Stimulated activated CD8-positive, alpha-beta memory T cell treated with anti-CD3 and anti-CD28 coated beads, Interleukin-7, amount 100 ng/mL, for 1 hour (primary cell): ENCODE results near the gene CST4.
"Not testable (repeated sequence)": the region's sequence is repeated elsewhere in the genome, so short reads cannot be mapped to it uniquely, and the experiment has no call there.

Source experiments
- DNase-seq, 2 donors: peaks; one replicate each; pipeline ENCODE4 v3.0.0-alpha.2; 2020; ENCODE audit warnings: low read depth in 2 of 2

Gene CST4, protein sequence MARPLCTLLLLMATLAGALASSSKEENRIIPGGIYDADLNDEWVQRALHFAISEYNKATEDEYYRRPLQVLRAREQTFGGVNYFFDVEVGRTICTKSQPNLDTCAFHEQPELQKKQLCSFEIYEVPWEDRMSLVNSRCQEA

DNA sequence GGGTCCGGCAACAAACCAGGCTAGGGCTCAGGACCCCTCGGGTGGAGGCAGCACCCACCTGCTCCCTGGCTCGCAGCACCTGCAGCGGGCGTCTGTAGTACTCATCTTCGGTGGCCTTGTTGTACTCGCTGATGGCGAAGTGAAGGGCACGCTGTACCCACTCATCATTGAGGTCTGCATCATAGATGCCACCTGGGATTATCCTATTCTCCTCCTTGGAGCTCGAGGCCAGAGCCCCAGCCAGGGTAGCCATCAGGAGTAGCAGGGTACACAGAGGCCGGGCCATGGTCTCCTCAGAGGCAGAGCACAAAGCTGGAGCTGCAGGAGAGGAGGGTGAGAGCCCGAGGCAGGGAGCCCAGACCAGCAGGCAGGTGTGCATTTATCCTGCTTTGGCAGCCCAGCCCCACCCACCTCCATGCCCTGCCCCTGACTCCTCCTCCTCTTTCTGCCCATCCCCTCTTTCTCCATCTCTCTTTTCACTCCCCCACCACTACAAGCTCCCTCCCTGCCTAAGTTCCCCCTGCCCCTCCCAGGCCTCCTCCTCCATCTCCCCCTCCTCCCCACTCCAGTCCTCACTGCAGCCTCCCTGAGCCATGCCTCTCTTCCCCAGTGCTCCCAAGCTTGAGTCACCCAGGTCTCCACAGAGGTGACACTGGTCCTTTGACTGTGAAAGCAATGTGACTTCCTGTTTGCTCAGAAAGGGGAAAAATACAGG is at the start of gene CST4:
TSS of gene CST4 (minus strand) at position 355 of the 715 bp plus-strand sequence. CDS start at position 286, 69 bp downstream.
- DNase-seq = not testable (repeated sequence)

DNA sequence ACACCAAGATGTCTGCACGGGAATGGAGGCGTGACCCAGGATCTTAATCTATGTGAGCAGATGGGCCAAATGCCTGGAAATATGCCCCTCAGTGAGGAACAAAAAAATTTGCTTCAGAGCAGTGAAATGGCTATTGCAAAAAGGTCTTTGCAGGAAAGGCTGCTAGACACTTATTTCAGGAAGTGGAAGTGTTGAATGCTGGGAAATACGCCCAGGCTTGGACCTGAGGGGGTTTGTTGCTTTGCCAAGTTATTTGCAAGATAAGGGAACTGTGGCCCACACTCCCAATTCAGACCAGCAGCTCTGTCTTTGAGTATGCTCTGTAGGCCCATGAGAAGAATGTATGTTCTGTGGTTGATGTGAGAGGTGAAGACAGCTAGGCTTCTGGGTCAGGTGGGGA is 46.6 kb upstream of the CST4 start:
- DNase-seq = not testable (repeated sequence)

DNA sequence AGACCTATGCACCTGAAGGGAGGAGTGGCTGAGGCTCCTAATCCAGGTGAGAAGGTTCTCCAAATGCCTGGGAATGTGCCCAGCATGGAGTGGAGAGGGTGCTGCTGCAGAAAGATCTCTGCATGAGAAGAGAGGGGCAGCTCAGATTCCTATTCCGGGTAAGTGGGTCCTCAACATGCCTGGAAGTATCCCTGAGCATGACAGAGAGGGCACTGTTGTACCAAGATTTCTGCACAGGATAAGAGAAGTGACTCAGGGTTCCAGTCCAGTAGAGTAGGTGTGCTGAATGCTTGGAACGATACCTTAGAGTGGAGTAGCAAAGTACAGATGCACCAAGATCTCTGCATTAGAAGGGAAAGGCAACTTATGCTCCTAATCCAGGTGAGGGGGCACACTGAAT is 46.1 kb upstream of the CST4 start:
- not testable (repeated sequence) for DNase-seq

DNA sequence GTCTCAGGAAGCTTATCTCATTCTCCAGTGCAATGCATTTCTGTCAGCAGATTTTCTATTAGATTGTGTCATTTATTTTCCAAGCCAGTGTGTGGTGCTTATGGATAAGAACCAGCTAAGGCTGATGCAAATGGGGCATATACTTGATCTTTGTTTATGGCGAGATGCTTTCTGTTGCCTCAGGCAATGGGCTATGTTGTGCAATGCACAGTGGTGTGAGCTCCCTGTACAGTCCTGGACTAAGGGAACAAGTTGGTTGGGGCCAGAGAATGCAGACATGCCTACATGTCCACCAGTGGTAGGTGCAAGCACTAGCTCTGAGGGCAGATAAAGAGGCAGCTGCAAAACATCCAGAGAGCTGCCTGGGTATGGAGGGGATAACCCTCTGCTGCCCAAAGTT is 45.6 kb upstream of the CST4 start:
- not testable (repeated sequence) for DNase-seq

DNA sequence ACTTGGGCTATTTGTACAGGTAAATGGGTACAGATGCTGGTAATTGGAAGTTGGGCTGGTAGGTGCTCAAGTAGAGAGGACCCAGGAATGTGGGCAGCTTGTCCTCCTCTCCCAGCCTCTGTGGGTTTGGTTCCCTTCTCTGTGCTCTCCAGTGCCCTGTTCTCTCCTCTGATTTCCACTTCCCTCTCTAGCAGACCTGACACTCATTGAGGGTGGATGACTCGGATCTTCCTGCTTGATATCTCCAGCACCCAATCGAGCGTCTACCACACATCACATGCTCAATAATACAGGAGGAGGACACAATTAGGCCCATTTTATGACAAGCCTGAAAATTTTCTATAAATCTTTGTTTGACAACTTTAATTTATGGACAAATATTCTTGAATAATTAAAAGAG is 38.2 kb upstream of the CST4 start:
- no peak for DNase-seq

DNA sequence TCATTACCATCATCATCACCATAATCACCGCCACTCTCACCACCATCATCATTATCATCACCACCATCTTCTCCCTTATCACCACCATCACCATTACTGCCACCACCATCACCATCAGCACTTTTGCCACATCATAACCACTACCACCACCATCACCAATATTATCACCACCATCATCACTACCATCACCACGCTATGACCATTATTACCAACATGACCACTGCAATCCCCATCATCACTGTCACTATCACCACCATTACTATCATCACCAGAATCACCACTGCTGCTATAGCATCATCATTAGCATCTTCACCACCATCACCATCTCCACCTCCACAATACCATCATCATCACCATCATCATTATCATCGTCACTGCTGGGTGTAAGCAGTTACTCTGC is 36.3 kb upstream of the CST4 start:
- no peak for DNase-seq

DNA sequence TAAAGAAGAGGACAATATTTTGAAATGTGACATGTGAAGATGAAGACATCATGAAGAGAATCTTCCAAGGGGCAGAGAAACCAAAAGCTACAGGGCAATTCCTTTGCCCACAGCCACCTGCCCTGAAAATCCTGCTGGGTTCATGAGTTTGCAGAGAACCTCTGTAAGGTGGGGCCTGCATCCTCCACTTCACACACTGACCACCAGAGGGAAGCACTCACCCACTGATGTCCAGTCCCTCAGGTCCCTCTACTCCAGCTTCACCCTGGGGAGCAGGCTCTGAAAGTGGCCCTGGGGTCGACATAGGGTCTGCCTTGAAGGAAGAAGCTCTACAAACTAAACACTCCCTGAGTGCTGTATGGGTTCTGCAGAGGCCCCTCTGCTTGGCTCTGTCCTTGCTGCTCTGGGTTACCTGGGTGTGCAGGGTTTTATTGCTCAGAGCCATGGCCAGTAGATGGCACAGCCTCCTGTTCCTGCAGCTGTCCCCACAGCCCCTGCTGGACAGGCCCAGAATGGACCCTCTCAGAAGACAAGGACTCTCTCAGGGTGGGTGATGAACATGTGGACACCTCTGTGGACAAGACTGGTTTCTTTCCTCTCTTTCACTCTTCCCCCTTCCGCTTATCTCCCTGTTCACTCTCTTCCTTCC is 34.9 kb upstream of the CST4 start:
- DNase-seq = not testable (repeated sequence)

DNA sequence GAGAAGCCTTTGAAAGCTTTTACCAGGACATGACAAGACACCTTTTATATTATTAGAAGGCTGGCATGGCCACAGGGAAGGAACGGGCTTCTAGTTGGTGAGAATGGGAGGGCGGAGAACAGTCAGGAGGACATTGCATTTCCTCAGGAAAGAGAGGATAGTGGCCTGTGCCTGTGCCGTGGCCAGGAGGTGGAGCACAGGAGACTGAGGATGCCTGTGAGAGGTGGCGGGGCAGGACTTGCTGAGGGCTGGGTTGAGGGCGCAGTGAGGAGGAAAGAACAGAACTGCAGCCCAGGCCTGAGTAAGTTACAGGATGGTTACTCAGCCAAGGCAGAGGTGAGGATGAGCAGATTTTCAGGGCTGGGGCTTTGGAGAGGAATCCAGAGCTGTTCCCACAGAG is 34.0 kb upstream of the CST4 start:
- DNase-seq = not testable (repeated sequence)

DNA sequence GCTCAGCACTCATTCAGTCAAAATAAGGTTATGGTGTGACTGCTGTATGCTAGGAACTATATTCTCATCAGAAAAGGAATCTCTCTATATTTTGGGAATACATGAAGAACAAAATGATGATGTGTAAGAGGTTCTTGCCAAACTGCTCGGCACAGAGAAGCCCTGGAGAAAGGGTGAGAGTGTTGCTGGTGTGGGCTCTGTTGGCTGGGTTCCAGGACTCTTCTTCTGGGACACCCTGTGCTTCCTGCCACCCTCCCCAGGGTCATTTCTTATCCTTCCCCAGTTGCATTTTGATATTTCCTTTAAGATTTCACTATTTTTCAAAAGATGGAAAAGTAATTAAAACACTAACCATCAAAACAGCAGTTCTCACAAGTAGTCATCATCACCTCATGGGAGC is 33.1 kb upstream of the CST4 start:
- DNase-seq = no peak

DNA sequence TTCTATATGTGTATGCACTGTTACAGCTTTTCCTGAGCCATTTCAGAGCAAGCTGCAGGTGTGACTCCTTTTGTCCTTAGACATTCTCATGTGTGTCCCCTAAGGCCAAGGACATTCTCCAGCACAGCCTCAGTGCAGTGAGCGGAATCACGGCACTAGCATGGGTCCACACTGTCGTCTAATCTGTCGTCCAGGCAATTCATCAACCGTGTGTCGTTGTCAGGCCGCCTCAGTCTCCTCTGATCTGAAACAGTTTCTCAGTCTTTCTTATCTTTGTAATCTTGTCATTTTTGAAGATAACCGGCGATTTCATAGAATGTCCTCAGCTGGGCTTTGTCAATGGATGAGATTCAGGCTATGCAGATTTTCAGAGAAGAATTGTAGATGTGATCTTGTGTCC is 30.5 kb upstream of the CST4 start:
- DNase-seq = not testable (repeated sequence)

DNA sequence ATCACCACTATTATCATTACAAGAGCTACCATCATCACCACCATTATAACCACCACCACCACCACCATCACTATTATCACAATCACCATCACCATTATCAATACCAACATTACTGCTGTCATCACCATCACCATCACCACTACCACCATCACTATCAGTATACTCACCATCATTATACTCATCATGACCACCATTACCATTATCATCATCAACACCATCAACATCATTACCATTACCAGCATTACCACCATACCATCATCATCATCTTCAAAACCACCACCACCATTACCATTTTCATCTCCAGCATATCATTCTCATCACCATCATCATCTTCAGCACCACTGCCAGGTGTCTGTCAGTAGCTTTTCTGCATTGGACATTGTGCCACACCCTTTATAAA is 22.9 kb upstream of the CST4 start:
- DNase-seq = not testable (repeated sequence)

DNA sequence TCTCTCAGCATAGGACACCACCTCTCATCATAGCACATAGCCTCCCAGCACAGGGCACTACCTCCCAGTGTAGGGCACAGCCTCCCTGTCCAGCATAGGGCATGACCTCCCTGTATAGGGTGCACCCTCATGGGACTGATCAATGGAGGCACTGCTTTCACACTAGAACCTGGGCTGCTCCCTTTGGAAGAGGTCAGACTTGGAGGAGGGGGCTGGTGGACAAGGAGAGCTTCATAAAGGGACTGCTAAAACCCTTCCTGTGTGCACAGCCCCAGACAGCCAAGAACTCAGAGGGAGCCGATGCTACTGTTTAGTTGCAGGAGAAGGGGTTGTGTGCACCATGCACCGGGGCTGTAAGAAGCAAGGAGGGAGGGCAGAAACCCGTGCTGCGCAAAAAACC is 21.9 kb upstream of the CST4 start:
- DNase-seq = no peak

DNA sequence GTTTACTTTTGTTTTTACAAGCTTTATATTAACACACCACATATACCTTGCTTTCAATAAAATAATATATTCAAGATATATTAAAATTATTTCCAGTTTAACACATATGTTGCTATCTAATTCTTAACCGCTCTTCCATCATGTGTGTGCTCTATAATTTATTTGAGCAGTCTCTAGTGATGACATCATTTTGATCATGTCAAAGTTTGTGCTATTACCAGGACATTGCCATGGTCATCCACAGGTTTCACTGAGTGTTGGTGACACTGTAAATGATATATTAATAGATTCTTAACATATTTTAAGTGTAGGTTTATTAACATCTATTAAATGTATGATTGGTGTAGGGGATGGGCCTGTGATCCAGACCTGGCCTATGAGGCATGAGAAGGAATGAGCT is 17.1 kb upstream of the CST4 start:
- no peak for DNase-seq

DNA sequence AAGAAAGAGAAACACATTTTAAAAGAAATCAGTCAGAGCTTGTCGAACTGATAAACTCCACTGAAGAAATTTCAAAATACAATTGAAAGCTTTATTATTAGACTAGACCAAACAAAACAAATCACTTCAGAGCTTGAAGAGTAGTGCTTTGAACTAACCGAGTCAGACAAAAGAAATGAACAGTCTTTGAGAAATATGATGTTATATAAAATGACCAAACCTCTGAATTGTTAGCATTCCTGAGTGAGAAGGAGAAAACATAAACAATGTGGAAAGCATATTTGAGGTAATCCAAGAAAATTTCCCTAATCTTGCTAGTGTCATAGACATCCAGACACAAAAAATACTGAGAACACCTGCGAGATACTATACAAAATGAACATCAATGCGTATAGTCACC is 13.2 kb upstream of the CST4 start:
- DNase-seq = no peak

DNA sequence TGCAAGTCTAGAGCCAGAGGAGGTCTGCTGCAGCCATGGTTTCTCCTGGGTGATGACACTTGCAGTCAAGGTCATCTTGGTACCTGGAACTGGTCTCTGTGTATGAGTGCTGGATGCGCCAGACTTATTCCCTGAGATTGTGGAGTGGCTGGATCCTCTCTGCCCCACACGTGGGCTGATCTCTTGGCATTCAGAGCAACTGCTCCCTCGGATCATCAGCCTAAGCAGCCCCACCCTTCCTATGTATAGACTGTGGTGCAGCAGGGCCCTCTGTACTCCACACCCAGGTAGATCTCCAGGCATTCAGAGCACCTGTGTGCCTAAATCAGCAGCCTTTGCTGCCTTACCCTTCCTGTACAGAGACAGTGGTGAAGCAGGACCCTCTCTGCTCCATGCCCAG is 12.1 kb upstream of the CST4 start:
- no peak for DNase-seq

DNA sequence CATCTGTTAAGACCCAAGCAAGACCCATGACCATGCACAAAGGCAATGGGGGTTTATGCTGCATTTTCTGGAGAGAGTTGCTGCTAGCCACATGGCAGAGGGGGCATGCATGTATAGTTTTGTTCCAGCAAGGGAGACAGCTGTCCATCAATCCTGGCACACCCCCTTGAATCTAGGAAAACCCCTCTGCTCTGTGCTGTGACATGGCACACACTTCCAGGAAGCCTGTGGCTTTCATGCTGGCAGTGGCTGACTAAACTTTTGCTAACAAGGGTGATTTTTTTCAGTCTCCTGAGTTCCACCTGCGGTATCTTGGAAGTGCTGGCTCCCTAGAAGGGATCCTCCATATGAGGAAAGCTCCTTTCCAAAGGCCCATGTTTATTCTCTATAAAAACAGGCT is 9.1 kb upstream of the CST4 start:
- DNase-seq = no peak

DNA sequence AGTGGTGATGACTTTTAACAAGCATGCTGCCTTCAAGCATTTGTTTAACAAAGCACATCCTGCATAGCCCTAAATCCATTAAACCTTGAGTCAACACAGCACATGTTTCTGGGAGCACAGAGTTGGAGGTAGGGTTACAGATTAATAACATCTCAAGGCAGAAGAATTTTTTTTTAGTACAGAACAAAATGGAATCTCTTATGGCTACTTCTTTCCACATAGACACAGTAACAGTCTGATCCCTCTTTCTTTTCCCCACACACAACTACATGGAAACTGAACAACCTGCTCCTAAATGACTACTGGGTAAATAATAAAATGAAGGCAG is 6.2 kb upstream of the CST4 start:
- not testable (repeated sequence) for DNase-seq

DNA sequence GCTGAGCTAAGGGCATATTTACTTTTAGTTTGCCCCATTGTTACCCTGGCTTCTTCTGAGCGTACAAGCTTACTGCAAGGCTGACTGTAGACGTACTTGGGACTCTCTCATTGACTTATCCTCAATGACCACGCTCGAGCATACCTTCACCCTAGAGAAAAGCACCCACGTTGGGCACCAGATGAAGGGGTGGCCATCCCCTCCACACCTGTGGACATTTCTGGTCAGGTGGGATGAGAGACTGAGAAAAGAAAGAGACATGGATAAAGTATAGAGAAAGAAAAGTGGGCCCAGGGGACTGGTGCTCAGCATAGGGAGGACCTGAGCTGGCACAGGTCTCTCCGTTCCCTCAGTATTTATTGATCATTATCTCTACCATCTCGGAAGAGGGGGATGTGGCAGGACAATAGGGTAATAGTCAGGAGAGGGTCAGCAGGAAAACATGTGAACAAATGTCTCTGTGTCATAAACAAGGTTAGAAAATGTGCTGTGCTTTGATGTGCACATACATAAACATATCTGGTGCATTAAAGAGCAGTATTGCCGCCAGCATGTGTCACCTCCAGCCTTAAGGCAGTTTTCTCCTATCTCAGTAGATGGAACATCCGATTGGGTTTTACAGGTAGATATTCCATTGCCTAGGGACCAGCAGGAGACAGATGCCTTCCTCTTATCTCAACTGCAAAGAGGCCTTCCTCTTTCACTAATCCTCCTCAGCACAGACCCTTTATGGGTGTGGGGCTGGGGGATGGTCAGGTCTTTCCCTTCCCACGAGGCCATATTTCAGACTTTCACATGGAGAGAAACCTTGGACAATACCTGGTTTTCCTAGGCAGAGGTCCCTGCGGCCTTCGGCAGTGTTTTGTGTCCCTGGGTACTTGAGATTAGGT is 5.6 kb upstream of the CST4 start:
- DNase-seq = not testable (repeated sequence)

DNA sequence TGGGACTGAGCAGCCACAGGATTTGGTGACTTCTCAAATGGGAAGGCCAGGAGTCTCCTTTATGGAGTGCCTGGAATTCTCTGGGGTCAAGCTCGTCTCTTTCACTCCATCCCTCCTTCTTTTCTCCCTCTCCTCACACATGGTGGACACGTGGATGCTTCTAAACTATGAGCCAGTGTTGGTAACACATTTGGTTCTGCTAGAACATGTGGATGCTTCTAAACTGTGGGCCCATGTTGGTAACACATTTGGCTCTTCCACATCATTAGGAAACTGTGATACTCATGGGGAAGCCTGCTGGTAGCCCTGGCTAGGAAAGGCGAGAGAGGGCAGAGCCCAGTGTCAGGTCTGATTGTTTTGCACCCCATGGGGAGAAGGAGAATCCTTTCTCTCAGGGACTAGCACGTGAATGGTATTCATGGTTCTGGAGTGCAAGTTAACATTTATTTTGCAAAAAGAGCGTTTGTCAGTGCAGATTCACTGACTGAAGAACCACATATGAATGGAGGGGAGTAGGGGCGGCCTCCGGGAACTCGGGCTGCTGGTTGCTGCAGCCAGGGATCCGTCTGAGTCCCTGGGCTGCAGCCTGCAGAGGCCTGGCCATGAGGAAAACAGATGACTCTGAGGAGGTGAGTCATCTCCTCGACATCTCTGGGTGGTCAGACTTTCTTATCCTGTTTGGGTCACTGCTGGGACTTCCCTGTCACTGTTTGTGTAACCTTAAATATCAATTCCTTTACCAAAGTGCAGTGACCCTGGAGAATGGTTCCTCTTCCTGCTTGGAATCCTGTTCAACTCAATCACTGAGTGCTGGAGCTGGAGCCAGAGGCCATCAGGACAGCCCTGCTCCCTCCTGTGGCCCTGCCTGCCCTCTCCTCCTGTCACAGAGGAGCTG is 4.1 kb upstream of the CST4 start:
- not testable (repeated sequence) for DNase-seq

DNA sequence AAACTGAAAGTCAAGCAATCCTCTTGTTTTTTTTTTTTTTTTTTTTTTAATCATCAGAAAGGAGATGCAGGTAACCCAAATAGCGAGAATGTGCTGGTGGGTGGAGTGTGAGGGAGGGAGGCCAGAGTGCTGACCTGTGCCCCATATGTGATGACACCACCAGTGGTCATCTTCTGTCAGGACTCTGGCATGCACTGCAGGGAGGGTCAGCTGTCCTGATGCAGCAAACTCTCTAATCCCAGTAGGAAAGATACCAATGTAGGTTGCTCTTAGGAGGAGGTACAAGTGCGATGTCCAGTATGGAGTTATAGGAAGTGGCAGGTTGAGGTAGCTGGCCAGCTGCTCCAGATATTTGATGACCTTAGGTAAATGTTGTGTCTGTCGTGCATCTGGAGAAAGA is 2.8 kb upstream of the CST4 start:
- no peak for DNase-seq

DNA sequence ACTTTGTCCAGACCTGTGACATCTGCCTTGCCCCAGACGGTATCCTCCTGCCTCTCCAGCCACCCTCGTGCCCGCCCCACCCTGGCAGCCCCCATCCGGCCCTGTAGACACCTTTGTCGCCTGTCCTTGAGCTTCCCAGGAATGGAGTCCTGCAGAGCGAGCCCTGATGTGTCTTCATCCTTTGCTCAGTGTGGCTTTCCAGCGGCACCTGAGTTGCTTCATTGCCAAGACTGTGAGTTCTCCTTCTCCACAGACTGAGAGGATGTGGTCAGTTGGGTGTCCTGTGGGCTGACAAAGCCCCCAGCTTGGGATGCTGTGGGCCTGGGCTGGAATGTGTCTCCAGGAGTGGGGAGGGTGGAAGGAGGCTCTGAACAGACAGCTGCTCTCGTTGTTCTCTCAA is 1.7 kb upstream of the CST4 start:
- no peak for DNase-seq

DNA sequence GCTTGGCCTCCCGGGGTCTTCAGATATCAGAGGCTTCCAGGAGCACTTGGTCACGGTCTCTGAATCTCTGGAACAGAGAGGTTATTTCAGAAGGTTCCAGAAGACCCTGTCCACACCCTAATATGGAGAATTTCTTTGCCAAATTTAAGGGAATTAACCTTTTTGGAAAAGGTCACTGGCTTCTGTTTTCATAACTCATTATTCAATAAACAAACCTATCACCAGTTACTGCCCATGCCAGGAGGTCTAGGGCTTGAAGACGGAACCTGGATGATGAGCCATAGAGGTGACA is 507 bp upstream of the CST4 start:
- no peak for DNase-seq
